NCI-H748 (cell line): ENCODE results near the gene STAG2.
"Not testable (repeated sequence)": the region's sequence is repeated elsewhere in the genome, so short reads cannot be mapped to it uniquely, and the experiment has no call there.

Experiments used
- DNase-seq: peaks from one replicate; lab custom pipeline; 2025; ENCODE audit not compliant: unreplicated experiment; lab: John Stamatoyannopoulos, UW

STAG2 gene

DNA sequence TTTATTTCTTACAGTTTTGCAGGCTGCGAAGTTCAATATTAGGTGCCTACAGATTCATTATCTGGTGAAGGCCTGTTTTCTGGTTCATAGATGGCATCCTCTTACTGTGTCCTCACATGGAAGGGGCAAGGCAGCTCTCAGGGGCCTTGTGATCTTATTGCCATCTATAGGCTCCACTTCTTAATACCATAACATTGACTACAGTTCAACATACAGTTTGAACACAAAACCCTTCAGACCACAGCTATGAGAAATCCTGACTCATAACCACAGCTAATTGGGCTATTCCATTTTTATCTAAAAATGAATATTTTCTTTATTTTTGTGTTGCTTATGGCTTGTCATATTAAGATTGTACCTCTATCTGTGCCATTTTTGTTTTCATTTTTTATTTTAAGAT, 72.3 kb downstream of the STAG2 start:
- DNase-seq: no peak

DNA sequence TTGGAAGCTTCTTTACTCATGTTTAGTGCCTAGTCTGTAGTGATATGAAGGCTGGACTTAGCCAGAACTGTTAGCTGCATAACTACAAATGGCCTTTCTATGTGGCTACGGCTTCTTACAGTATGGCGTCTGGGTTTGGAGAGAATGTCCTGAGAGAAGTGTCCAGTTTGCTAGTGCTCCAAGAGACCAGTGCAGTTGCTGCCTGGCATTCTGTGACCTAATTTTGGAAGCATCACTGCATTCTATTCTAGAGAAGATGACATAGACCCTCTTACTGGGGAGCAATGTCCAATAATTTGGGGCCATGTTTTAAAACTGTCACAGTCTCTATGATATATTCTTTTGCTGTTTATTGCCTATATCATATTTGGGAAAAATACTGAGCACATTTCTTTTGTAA, 74.2 kb downstream of the STAG2 start:
- no peak for DNase-seq

GRCh38 chrX:124042042-124042441, 80.5 kb downstream of the STAG2 start:
- no peak for DNase-seq

DNA sequence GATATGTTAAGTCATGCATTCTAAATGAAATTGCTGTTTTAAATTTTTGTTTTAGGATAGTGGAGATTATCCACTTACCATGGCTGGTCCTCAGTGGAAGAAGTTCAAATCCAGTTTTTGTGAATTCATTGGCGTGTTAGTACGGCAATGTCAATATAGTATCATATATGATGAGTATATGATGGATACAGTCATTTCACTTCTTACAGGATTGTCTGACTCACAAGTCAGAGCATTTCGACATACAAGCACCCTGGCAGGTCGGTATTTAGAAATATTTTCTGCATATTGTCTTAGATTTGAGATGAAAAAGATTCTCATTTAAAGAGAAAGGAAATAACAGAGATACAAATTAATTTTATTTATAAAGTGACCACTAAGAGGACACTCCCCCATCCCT, 83.6 kb downstream of the STAG2 start:
- DNase-seq: no peak

DNA sequence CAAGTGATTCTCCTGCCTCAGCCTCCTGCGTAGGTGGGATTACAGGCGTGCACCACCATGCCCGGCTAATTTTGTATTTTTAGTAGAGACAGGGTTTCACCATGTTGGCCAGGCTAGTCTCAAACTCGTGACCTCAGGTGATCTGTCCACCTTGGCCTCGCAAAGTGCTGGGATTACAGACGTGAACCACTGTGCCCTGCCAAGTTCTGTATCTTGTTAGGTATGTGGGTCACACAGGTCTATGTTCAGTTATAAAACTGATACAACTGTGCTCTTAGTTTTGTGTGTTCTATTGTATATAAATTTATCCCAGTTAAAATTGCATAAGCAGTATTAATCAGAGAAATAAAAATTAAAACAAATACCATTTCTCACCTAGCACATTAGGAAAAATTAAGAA, 122.9 kb downstream of the STAG2 start:
- not testable (repeated sequence) for DNase-seq

DNA sequence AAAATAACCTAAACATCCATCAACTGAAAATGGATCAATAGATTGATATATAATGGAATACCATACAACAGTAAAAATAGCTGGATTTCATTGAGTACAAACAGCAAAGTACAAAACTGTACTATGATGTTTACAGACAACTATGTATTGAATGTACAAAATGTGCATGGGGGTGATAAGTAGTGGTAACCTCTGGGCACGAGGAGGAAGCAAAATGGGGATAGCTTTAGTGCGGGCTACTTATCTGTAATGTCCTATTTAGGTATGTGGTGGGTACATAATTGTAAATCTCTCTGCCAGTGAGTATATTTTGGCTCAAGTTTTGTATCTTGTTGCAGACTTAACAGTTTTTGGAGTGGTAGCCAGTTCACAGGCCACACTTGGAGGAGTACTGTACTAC, 123.6 kb downstream of the STAG2 start:
- DNase-seq: no peak

DNA sequence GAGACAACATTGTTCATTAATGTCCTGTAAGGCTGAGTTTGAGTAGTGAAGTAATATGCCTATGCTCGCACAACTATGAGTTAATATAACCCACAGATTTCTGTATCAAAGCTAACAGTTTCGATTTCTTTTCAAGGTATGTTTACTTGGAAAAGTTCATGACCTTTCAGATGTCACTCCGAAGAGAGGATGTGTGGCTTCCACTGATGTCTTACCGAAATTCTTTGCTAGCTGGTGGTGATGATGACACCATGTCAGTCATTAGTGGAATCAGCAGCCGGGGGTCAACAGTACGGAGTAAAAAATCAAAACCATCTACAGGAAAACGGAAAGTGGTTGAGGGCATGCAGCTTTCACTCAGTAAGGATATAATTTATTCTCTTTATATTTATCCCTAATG, 124.9 kb downstream of the STAG2 start:
- no peak for DNase-seq

DNA sequence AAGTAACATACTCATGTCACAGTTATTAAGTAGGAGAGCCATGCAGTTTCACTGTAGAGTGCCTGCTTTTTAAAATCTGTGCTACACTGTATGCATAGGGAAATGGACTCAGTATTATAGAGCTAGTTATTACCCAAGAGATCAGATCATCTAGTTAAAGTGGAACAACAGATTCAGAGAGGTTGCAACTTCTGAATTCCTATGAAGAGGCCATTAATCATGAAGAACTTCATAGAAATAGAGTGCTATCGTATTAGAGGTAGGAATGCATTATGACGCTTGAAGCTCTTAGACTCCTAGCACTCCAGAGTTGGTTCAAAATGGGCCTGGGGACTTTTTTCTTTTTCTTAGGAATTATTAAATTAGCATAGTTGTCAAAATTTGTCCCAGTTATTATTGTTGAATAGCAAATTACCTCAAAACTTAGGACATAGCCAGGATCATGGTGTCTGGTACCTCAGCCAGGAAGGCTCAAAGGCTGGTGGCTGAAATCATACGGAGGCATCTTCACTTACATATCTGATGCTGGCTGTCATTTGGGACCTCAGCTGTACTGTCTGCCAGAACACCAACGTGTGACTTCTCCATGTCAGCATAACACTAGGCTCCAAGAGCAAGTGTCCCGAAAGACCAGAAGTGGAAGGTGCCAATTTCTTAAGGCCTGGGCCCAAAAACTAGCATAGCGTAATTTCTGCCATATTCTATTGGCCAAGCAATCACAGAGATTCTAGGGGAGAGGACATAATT, 125.7 kb downstream of the STAG2 start:
- no peak for DNase-seq

DNA sequence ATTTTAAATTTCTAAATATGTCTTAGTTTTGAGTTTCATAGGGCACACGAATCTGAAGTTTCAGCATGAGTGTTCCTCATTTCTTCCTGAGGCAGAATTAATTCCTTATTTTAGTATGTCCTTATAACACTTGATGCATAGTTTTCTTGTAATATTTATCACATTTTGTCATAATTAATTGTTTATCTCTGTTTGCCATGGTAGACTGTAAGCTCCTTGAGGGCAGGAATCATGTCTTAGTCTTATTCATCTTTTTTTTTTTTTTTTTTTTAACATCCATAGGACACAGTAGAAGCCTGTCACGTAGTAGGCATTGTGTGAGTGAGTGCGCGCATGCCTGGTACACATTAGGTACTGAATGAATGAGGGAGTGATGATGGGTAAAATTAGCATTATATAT, 131.7 kb downstream of the STAG2 start:
- DNase-seq: no peak

DNA sequence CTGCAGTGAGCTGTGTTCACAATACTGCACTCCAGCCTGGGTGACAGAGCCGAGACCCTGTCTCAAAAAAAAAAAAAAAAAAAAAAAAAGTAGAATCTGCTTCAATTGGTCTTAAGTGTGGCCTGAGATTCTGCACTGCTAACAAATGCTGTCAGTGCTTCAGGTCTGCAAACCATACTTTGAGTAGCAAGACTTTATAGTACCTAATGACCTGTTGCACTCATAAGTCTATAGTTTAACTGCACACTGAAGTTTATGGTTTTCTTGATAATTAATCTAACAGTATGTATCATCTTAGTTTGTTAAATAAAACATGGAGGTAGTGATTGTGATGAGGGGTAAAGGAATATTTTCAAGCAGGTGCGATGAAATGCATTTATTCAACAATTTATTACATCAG, 135.6 kb downstream of the STAG2 start:
- no peak for DNase-seq

- peak; percentile 29 for DNase-seq
These were observed 136.6 kb downstream of the STAG2 start for GRCh38 chrX:124098089-124098488.

- DNase-seq: no peak
These were observed 142.5 kb downstream of the STAG2 start for GRCh38 chrX:124103966-124104365.

DNA sequence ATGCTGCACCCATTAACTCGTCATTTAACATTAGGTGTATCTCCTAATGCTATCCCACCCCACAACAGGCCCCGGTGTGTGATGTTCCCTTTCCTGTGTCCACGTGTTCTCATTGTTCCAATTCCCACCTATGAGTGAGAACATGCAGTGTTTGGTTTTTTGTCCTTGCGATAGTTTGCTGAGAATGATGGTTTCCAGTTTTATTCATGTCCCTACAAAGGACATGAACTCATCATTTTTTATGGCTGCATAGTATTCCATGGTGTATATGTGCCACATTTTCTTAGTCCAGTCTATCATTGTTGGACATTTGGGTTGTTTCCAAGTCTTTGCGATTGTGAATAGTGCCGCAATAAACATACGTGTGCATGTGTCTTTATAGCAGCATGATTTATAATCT, 143.0 kb downstream of the STAG2 start:
- not testable (repeated sequence) for DNase-seq

GRCh38 chrX:124113621-124114600, 152.4 kb downstream of the STAG2 start:
- no peak for DNase-seq

DNA sequence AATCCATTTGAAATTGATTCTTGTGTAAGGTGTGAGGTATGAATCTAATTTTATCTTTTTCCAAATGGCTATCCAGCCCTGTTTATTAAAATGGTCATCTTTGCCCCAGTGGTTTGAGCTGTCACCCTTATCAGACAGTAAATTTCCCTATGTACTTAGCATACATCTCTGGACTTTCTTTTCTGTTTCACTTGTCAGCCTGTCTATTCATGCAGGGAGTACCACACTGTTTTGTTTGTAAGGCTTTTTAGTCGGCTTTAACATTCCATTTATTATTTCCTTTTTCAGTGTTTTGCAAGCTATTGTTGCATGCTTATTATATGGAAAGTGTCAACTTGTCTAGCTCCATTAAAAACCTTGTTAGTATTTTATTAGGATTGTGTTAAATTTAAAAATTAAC, 155.8 kb downstream of the STAG2 start:
- DNase-seq: no peak

- no peak for DNase-seq
These were observed 164.0 kb downstream of the STAG2 start for GRCh38 chrX:124125471-124125870.

GRCh38 chrX:124127496-124127895, 166.0 kb downstream of the STAG2 start:
- DNase-seq: no peak

DNA sequence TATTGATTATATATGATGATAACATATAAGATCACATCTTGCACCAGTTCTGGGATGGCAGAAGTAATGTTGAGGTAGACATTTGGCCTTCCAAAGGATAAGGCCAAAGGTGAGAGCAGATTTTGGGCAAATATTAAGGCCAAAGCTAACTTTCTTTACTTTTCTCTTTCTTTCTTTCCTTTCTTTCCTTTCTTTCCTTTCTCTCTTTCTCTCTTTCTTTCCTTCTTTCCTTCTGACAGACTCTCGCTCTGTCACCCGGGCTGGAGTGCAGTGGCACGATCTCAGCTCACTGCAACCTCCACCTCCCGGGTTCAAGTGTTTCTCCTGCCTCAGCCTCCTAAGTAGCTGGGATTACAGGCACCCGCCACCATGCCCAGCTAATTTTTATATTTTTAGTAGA, 170.9 kb downstream of the STAG2 start:
- not testable (repeated sequence) for DNase-seq

DNA sequence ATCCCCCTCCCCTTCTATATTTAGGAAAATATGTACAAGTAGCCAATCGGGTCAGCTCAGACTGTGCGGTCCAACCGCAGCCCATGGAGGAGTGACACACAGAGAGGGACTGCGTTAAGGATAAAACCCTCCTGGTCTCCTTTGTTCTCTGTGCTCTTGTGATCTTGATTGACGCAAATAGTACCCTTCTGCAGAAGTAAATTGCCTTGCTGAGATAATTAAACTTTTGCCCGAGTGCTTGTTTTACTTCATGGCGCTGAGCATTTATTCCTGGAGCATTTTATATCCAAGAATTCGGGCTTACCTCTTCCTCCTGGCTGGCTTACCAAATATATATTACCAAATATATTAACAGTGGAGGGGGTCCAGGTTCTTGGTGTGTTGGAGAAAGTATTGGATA, 184.2 kb downstream of the STAG2 start:
- DNase-seq: no peak

GRCh38 chrX:124151195-124151594, 189.7 kb downstream of the STAG2 start:
- no peak for DNase-seq
